ENCODE results near the gene OCEL1.

The OCEL1 gene

DNA sequence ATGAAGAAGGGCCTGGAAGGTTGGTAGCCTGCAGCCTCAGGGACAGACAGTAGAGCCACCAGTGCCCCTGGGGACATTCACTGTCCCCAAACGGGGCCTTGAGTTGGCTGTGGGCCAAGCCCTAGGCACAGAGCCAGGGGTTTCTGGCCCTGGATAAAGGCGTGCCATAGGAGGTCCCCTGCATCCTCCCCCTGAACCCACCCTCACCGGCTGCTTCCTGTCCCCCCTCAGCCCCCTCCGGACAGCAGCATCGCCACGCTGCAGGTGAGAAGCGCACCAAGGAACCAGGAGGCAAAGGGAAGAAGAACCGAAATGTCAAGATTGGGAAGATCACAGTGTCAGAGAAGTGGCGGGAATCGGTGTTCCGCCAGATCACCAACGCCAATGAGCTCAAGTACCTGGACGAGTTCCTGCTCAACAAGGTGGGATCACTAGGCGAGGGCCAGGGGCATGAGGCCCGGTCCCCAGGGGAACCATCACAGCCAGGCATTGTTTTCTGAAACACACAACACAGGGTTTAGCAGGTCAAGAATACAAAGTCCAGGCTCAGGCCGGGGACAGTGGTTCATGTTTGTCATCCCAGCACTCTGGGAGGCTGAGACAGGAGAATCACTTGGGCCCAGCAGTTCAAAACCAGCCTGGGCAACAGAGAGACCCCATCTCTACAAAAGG, 25.5 kb upstream of the OCEL1 start:
- DNase-seq (ENCODE audit: low read depth in 1 of 2, low spot score in 1 of 2): no peak
- TF ChIP-seq JUND (IDR thresholded peaks at IDR 0.05; ENCODE audit: low read depth): no peak
- in situ Hi-C loops (cut with HindIII; ENCODE audit: low pct_unique_long_range_greater_than_20kb, low sequenced_read_pairs): no loop called here

DNA sequence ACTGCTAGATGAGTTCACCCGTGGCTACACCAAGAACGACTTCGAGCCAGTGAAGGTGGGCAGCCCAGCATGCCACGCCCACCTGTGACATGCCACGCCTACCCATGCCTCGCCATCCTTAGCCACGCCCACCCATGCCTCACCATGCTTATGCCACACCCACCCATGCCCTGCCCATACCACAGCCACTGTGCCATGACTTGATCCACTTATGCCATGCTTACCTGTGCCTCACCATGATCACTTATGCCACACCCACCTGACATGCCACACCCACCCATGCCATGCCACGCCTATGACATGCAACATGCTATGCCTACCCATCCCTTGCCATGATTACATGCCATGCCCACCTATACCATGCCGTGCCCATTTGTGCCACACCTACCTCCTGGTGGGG, 23.8 kb upstream of the OCEL1 start:
- peak in 1 of 2 experiments; percentile 42 for DNase-seq (ENCODE audit: low read depth in 1 of 2, low spot score in 1 of 2)
- no peak for TF ChIP-seq JUND (IDR thresholded peaks at IDR 0.05; ENCODE audit: low read depth)
- in situ Hi-C loops (cut with HindIII; ENCODE audit: low pct_unique_long_range_greater_than_20kb, low sequenced_read_pairs): no loop called here

DNA sequence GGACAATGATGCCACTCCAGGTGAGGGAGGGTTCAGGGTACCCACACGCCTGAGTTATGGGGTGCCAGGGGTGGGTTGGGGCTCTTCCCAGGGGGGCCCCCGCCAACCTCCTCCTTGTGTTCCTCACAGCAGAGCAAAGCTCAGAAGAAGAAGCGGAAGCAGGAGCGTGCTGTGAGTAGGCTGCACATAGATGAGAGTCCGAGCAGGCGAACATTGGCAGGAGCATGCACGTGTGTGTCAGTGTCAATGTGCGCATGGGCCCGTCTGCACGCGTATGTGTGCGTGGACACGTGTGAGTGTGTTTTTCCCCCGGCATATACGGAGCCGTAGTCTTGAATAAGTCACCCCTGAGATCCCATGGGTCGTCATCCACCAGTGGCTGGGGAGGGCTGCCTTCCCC, 23.3 kb upstream of the OCEL1 start:
- TF ChIP-seq JUND (IDR thresholded peaks at IDR 0.05; ENCODE audit: low read depth): no peak
- DNase-seq (ENCODE audit: low read depth in 1 of 2, low spot score in 1 of 2): no peak
- in situ Hi-C loops (cut with HindIII; ENCODE audit: low pct_unique_long_range_greater_than_20kb, low sequenced_read_pairs): no loop called here

GRCh38 chr19:17205237-17206140, 20.5 kb upstream of the OCEL1 start:
- in situ Hi-C loops (cut with HindIII; ENCODE audit: low pct_unique_long_range_greater_than_20kb, low sequenced_read_pairs): no loop called here
- DNase-seq (ENCODE audit: low read depth in 1 of 2, low spot score in 1 of 2): peak; percentile 55 to 74
- TF ChIP-seq JUND (IDR thresholded peaks at IDR 0.05; ENCODE audit: low read depth): no peak

DNA sequence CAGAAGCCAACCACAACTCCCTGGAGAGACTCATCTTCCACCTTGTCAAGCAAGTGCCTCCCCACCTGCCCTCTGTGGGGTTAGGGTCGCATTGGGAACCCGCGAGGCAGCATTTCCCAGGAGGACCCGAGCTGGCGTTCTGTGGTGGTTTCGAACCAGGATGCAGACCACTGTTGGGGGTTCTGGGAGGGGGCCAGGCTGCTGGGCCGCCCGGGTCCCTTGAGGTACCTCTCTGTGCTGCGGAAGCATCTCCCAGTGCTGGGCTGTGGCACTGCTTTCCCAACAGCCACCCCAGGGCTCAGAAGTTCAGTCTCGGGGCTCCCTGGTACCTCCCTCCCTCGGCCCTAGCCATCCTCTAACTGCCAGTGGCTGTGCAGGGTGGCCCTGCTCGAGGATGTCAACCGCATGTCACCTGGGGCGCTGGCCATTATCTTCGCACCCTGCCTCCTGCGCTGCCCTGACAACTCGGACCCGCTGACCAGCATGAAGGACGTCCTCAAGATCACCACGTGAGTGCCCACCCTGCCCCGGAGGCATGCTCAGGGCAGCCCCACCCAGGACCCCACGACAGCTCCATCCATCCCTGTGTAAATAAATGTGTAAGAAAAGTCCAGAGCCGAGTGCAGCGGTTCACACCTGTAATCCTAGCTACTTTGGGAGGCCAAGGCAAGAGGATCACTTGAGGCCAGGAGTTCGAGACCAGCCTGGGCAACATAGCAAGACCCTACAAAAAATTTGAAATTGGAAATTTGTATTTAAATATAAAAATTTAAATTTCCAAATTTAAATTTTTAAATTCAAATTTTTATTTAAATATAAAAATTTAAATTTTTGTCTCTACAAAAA, 19.1 kb upstream of the OCEL1 start:
- in situ Hi-C loops (cut with HindIII; ENCODE audit: low pct_unique_long_range_greater_than_20kb, low sequenced_read_pairs): no loop called here
- TF ChIP-seq JUND (IDR thresholded peaks at IDR 0.05; ENCODE audit: low read depth): no peak

DNA sequence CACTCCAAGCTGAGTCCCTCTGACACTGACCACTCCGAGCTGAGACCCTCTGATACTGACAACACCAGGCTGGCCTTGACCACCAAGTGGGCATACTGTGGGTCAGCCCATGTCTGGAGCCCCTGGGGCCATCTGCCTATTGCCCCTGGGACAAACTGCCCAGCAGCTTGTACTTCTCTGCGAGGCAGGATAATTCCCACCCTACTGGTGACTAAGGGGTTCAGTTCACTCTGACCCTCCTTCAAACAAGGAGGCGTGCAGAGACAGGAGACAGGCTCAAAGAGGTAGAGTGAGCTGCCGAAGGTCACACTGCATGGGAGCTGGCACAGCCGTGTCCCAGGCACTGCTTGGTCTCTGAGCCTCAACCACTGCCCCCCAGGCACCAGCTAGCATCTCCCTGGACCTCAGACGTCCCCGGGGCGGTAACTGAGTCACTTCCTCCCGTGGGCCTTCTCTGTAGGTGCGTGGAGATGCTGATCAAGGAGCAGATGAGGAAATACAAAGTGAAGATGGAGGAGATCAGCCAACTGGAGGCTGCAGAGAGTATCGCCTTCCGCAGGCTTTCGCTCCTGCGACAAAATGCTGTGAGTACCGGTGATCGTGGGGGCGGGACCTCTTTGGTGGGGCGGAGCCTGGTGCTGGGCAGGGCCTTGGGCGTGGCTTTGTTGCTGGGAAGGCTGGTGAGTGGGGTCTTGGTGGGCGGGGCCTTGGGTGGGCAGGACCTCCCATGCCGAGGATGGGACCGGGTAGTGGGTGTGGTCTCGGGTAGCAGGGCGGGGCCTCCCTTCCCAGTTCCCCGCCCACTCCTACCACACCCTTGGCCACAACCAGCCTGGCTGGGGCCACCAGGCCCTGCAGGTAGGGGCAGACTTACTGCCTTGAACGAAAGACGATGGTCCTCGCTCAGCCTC, 16.6 kb upstream of the OCEL1 start:
- in situ Hi-C loops (cut with HindIII; ENCODE audit: low pct_unique_long_range_greater_than_20kb, low sequenced_read_pairs): no loop called here
- no peak for TF ChIP-seq JUND (IDR thresholded peaks at IDR 0.05; ENCODE audit: low read depth)
- peak in 1 of 2 experiments; percentile 76 for DNase-seq (ENCODE audit: low read depth in 1 of 2, low spot score in 1 of 2)

More for the DNA sequence above, 19.1 kb upstream of the OCEL1 start:
- no peak for DNase-seq (ENCODE audit: low read depth in 1 of 2, low spot score in 1 of 2)

- in situ Hi-C loops (cut with HindIII; ENCODE audit: low pct_unique_long_range_greater_than_20kb, low sequenced_read_pairs): no loop called here
- TF ChIP-seq JUND (IDR thresholded peaks at IDR 0.05; ENCODE audit: low read depth): no peak
- DNase-seq (ENCODE audit: low read depth in 1 of 2, low spot score in 1 of 2): no peak
These were observed 15.7 kb upstream of the OCEL1 start for GRCh38 chr19:17210296-17210695.

DNA sequence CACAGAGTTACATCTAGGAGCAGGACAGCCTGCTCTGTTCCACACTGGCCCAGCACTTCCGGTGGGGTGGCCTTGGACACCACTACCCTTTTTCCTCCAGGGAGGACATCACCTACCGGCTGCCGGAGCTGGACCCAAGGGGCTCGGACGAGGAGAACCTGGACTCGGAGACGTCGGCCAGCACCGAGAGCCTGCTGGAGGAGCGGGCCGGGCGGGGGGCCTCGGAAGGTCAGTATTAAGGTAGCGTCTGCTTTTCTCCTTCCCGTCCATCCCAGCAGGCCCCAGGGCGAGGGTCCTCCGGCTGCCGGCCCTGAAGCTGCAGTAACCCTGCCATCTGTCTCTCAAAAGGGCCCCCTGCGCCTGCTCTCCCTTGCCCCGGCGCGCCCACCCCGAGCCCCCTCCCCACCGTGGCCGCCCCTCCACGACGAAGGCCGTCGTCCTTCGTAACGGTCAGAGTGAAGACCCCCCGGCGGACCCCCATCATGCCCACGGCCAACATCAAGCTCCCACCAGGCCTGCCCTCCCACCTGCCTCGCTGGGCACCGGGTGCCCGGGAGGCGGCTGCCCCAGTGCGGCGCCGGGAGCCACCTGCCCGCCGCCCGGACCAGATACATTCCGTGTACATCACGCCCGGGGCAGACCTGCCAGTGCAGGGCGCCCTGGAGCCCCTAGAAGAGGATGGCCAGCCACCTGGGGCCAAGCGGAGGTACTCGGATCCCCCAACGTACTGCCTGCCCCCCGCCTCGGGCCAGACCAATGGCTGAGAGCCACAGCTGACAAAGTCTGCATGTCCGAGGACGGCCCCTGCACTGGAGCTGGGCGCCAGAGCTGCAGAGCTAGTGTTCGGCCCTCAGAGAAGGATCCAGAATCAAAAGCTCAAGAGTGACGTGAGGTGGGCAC, 14.2 kb upstream of the OCEL1 start:
- in situ Hi-C loops (cut with HindIII; ENCODE audit: low pct_unique_long_range_greater_than_20kb, low sequenced_read_pairs): no loop called here
- TF ChIP-seq JUND (IDR thresholded peaks at IDR 0.05; ENCODE audit: low read depth): no peak
- DNase-seq (ENCODE audit: low read depth in 1 of 2, low spot score in 1 of 2): no peak

DNA sequence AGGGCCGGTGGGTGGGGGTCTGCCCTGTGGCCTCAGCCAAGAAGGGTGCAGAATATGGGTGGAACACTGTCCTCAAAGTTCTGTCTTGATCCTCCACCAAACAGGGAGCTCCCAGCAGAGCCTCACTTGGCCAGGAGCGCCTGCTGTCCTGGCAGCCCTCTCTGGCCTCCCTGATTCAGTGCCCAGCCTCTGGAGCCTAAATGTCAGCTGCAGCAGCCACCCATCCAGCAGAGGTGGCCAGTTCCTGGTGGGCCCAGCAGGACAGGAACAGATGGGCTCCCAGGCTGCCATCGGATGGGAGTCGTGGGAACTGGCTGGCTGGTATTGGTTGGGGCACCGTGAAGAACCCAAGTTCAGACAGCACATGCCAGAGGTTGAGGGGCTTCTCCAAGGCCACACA, 12.7 kb upstream of the OCEL1 start:
- in situ Hi-C loops (cut with HindIII; ENCODE audit: low pct_unique_long_range_greater_than_20kb, low sequenced_read_pairs): no loop called here
- TF ChIP-seq JUND (IDR thresholded peaks at IDR 0.05; ENCODE audit: low read depth): no peak

DNA sequence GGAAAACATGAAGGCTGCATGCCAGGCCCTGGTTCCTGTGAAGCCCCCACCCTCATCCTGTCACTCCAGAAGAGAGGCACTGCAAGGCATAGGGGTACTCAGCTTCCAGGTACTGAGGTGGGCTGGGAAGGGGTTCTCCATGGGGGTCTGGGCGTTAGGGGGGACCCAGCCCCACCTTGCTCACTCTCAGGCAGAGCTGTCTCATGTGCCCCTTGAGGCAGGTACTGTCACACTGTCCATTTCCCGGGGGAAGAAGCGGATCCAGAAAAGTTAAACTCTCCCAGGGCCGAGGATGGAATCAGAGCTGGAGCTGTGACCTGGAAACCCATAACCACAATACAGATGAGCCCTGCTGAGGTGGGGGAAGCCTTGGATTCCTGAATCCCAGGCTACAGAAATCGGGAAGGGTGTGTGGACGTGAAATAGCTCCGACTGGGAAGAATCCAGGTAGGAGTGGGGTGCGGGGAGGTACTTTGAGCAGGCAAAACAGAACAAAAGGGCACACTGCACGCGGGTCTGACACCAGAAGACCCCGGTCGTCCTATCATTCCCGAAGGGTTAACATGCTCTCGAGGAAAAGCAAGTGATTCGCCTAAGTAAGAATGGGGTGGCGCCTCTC, 11.4 kb upstream of the OCEL1 start:
- no peak for DNase-seq (ENCODE audit: low read depth in 1 of 2, low spot score in 1 of 2)
- in situ Hi-C loops (cut with HindIII; ENCODE audit: low pct_unique_long_range_greater_than_20kb, low sequenced_read_pairs): no loop called here
- TF ChIP-seq JUND (IDR thresholded peaks at IDR 0.05; ENCODE audit: low read depth): no peak

More for the DNA sequence above, 12.7 kb upstream of the OCEL1 start:
- DNase-seq (ENCODE audit: low read depth in 1 of 2, low spot score in 1 of 2): no peak
